GM18861 (cell line): ENCODE measurements around the gene LCN2.
"Not testable (repeated sequence)": the region's sequence is repeated elsewhere in the genome, so short reads cannot be mapped to it uniquely, and the experiment has no call there.

ENCODE experiments used
- ATAC-seq: cut with Tn5 transposase; IDR thresholded peaks from one replicate; pipeline ENCODE4 v1.9.1; 2021; ENCODE audit not compliant: unreplicated experiment

The LCN2 gene

DNA sequence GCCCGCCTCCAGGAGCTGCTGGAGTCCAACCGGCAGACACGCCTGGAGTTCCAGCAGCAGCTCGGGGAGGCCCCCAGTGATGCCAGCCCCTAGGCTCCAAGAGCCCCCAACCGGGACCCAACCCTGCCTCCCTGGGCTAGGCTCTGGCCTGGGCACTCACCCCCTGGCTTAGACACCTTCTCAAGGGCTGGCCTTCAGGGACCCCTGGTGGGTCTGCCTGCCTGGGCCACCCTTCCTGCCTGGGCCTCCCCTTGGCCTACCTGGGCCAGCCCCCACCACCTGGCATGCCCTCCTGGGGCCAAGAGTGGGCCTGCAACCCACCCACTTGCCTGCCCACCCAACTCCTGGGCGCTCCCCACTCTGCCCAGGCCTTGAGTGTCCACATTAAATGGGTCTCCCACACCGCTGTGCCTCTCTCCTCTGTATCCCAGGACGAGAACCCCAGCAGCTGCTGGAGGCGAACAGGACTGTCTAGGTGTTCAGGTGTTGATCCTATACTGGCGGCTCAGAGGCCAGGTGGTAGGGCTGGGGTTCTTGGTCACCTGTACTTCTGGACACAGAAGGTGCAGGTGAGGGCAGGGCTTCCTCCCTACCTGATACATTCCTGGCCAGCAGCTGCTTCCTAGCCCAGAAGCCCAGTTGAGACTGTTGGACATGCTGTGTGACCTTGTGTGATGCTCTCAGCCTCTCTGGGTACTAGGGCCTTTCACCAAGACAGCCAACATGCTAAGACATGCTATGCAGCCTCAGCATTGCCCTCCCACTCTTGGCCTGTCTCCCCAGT is 14.5 kb downstream of the LCN2 start:
- no peak for ATAC-seq

- no peak for ATAC-seq
Observed at GRCh38 chr9:128164307-128164885, 15.1 kb downstream of the LCN2 start.

DNA sequence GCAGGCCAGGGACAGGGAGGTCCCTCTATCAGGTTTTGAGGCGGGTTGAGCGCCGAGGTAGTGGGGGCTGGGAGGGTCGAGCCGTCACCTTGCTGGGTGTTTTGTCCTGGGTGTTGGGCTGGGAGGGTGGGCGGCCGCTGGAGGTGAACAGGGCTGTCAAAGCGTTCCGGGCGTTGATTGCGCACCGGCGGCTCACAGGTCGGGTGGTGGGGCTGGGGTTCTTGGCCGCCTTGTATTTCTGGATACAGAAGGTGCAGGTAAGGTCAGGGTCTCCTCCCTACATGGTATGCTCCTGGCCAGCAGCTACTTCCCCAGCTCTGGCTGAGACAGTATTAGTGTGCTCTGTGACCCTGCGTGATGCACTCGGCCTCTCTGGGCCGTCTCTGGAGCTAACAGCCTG is 16.9 kb downstream of the LCN2 start:
- ATAC-seq: no peak

DNA sequence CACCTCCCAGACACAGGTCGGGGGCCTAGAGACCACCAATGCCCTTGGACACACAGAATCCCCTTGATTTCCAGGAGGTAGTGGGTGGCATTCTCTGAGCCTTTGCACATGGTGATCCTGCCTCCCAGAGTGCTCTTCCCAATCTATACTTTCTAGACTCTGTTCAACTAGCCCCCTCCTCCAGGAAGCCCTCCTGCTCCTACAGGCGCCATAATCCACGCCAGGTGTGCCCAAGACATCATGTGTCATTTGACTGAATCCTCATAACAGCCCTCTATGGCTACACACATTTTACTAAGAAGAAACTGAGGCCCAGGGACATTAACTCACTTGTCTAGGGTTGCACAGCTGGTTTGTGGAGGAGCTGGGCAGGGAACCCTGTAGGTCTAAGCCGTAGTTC is 18.0 kb downstream of the LCN2 start:
- no peak for ATAC-seq

DNA sequence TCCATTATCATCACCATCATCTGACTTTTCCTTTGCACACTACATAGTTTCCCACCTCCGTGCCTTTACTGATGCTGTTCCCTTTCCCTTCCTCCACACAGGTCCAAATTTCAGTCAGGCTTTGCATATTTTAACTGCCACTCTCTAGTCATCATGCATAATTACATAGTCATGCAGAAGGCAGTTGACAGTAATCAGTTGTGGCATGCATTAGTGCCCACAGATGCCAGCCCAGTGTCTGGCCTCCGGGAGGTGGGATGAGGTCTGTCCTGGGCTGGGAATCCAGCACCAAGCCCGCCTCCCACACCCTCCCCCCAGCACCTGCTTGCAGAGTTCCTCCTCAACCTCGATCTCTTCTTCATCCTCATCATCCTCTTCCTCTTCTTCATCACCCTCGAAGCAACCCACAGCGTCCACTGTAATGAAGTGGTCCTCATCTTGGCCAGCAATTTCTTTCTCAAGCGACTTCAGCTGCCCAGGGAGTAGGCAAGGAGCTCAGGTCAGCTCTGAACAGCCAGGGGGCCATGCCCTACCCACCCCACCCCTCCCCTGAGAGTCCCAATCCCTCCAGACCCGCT is 19.6 kb downstream of the LCN2 start:
- no peak for ATAC-seq

GRCh38 chr9:128169492-128169891 is 20.2 kb downstream of the LCN2 start:
- ATAC-seq: no peak

- no peak for ATAC-seq
Observed at GRCh38 chr9:128169925-128170324, 20.7 kb downstream of the LCN2 start.

GRCh38 chr9:128174062-128174461 is 24.8 kb downstream of the LCN2 start:
- no peak for ATAC-seq

GRCh38 chr9:128175102-128175563 is 25.9 kb downstream of the LCN2 start:
- ATAC-seq: no peak

- no peak for ATAC-seq
Observed at GRCh38 chr9:128175726-128176125, 26.5 kb downstream of the LCN2 start.

DNA sequence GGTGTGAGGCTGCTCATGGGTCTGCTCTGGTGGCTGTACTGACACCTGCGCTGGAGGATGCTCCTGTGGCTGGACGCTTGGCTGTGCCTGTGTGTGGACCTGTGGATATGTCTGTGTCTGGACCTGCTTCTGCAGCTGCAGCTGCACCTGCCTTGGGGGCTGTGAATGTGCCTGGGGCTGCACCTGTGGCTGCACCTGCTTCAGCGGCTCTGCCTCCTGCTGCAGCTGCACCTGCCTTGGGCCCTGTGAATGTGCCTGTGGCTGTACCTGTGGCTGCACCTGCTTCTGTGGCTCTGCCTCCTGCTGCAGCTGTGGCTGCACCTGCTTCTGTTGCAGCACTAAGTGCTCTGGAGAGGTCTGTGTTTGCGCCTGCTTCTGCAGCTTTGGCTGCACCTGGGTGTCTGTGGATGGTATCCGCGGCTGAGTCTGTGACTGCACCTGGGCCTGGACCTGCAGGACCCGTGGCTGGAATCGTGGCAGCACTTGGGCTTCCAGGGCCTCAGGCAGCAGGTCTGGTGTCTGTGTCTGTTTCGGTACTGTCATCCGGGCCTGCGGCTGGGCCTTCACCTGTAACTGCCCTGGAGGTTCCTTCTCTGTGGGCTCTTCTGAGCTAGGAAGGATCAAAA is 29.7 kb downstream of the LCN2 start:
- no peak for ATAC-seq

GRCh38 chr9:128180001-128180400 is 30.7 kb downstream of the LCN2 start:
- no peak for ATAC-seq

DNA sequence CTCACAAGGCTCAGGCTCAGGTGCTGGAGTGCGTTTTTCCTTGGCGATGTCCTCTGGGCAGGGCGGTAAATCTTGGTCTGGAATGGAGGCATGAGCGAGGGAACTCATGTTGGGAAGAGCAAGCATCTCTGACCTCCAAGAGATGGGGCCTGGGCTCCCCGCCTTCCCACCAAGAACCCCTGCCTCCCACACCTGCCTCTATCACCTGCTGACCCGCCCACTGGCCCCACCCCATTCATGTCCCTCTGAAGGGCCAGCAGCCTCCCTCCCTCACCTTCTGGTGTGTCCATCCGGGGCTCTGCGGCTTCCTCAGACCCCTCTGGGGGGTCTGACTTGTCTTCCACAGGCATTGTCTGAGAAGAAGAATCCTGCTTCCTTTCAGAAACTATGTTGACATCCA is 31.2 kb downstream of the LCN2 start:
- no peak for ATAC-seq

DNA sequence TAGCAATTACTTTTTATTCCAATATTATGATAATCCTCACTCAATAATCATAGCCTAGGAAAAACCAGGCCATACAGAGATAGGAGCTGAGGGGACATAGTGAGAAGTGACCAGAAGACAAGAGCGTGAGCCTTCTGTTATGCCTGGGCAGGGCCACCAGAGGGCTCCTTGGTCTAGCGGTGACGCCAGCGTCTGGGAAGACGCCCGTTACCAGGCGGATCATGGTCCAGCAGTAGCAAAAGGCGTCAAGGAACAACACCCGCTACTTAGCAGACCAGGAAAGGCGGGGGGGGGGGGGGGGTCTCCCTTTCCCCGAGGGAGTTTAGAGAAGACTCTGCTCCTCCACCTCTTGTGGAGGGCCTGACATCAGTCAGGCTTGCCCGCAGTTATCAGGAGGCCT is 32.2 kb downstream of the LCN2 start:
- not testable (repeated sequence) for ATAC-seq

DNA sequence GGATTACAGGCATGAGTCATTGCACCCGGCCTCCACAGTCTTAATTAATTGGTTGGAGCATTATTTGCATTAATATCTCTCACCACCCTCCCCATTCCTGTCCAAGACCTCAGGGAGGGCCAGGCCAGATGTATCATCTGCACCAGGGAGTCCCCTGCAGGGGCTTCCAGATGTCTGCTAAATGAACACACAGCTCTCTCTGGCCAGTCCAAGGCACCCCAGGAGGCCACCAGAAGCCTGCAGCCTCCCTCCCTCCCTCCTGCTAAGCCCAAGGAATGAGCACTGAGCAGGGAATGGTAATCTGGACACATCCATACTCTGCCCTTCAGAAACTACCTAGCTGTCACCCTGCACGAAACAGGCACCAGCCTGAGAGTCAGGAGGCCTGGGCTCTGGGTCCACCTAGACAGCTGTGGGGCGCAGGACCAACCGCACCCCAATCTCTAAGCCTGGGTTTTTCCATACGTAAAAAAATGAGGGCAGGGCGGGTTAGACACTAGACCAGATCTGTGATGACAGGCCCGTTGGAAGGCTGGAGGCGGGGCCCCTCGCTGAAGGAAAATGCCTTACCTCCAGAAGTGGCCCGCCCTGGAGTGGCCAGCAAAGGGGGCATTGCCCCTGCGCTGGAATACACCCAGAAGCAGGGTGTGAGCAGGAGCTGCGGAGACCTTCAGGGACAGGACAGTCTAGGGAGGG is 33.8 kb downstream of the LCN2 start:
- no peak for ATAC-seq

- ATAC-seq: no peak
Observed at GRCh38 chr9:128185979-128186965, 37.0 kb downstream of the LCN2 start.

DNA sequence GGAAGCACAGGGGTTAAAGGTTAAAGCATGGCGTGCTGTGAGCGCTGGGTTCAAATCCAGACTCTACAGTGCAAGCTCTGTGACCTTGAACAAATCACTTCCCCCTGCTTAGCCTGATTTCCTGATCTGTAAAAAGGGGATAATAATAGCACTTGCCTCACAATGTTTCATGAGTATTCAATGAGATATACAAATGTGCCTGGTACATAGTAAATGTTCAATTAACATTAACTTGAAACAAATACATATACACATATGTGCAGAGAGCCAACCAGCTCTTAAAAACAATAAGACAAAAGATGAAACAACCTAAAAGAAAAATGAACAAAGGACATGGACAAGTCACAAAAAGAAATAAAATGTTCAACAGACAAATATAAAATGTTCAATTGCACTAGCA is 38.1 kb downstream of the LCN2 start:
- ATAC-seq: no peak

DNA sequence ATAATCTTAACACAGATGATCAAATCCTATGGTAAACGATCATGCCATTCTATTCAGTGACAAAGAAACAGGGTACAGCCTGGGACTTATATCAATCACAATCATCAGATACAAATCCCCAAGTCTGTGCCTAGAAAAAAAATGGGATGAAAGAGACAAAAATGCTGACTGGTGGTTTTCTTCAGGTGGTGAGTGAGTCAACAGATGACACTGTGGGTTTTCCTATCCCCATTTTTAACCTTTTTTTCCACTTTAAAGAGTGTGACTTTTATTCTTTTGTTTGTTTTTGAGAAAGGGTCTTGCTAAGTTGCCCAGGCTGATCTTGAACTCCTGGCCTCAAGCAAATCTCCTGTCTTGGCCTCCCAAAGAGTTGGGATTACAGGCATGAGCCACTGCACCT is 39.0 kb downstream of the LCN2 start:
- no peak for ATAC-seq

- ATAC-seq: no peak
Observed at GRCh38 chr9:128190013-128190412, 40.8 kb downstream of the LCN2 start.
